ENCODE data around the gene CELF5. TPM values are rescaled to one million over a fixed set of nuclear protein-coding genes. Genes with fewer than 3 reads are reported as not detected.

Gene CELF5
- total RNA-seq, 1 donor from 2014 or later, result 2.3 TPM

GRCh38 chr19:3269916-3270671, 45.6 kb downstream of the CELF5 start:
- H3K9me3 Mint-ChIP-seq, result no peaks in the 10 kb centered on the region
- no peaks in the 10 kb centered on the region for H3K36me3 Mint-ChIP-seq (ENCODE audit: low read depth)
- no peak for DNase-seq (ENCODE audit: low read depth, low spot score)
- H3K27ac Mint-ChIP-seq (ENCODE audit: unreplicated experiment), result no peak overlapping the region
- no peak overlapping the region for H3K4me3 Mint-ChIP-seq
- TF ChIP-seq CTCF (conservative IDR thresholded peaks at IDR 0.05), result no peak
- peaks cover 65% of the 10 kb centered on the region for H3K27me3 Mint-ChIP-seq (ENCODE audit: low read depth)
- peaks cover 5% of the 10 kb centered on the region for H3K4me1 Mint-ChIP-seq

- peaks cover 8% of the 10 kb centered on the region for H3K4me1 Mint-ChIP-seq
- peaks cover 67% of the 10 kb centered on the region for H3K27me3 Mint-ChIP-seq (ENCODE audit: low read depth)
These were observed 46.4 kb downstream of the CELF5 start for GRCh38 chr19:3270902-3271301.

GRCh38 chr19:3272401-3272931, 48.0 kb downstream of the CELF5 start:
- no peak for TF ChIP-seq CTCF (conservative IDR thresholded peaks at IDR 0.05)
- Mint-ChIP-seq H3K4me1 (peaks cover 8% of the 10 kb centered on the region), H3K36me3 (ENCODE audit: low read depth) (no peaks in the 10 kb centered on the region), H3K27ac (ENCODE audit: unreplicated experiment) (no peak overlapping the region), H3K9me3 (no peaks in the 10 kb centered on the region), H3K4me3 (no peak overlapping the region), H3K27me3 (ENCODE audit: low read depth) (peaks cover 74% of the 10 kb centered on the region)
- no peak for DNase-seq (ENCODE audit: low read depth, low spot score)

More at GRCh38 chr19:3270902-3271301, 46.4 kb downstream of the CELF5 start:
- no peak for TF ChIP-seq CTCF (conservative IDR thresholded peaks at IDR 0.05)
- peak; percentile 62 for DNase-seq (ENCODE audit: low read depth, low spot score)
- no peaks in the 10 kb centered on the region for H3K9me3 Mint-ChIP-seq
- no peak overlapping the region for H3K27ac Mint-ChIP-seq (ENCODE audit: unreplicated experiment)
- no peaks in the 10 kb centered on the region for H3K36me3 Mint-ChIP-seq (ENCODE audit: low read depth)
- H3K4me3 Mint-ChIP-seq, result no peak overlapping the region

GRCh38 chr19:3272952-3273351, 48.5 kb downstream of the CELF5 start:
- Mint-ChIP-seq H3K27me3 (ENCODE audit: low read depth) (peaks cover 75% of the 10 kb centered on the region), H3K27ac (ENCODE audit: unreplicated experiment) (no peak overlapping the region), H3K9me3 (no peaks in the 10 kb centered on the region), H3K4me1 (peaks cover 11% of the 10 kb centered on the region), H3K4me3 (no peak overlapping the region), H3K36me3 (ENCODE audit: low read depth) (no peaks in the 10 kb centered on the region)
- no peak for DNase-seq (ENCODE audit: low read depth, low spot score)
- TF ChIP-seq CTCF (conservative IDR thresholded peaks at IDR 0.05), result no peak

GRCh38 chr19:3274245-3274941, 49.9 kb downstream of the CELF5 start:
- peaks cover 11% of the 10 kb centered on the region for H3K4me1 Mint-ChIP-seq
- H3K4me3 Mint-ChIP-seq, result no peak overlapping the region
- no peak overlapping the region for H3K27ac Mint-ChIP-seq (ENCODE audit: unreplicated experiment)
- H3K27me3 Mint-ChIP-seq (ENCODE audit: low read depth), result peaks cover 78% of the 10 kb centered on the region
- TF ChIP-seq CTCF (conservative IDR thresholded peaks at IDR 0.05), result no peak
- no peak for DNase-seq (ENCODE audit: low read depth, low spot score)
- no peaks in the 10 kb centered on the region for H3K36me3 Mint-ChIP-seq (ENCODE audit: low read depth)
- no peaks in the 10 kb centered on the region for H3K9me3 Mint-ChIP-seq
